Astrocyte of the cerebellum (primary cell): ENCODE measurements around the gene CCDC73.
"Not testable (repeated sequence)": the region's sequence is repeated elsewhere in the genome, so short reads cannot be mapped to it uniquely, and the experiment has no call there.

ENCODE experiments used
- DNase-seq: peaks from one replicate; pipeline ENCODE4 v3.0.0-alpha.2; 2011; ENCODE audit warnings: low read depth
- H3K4me3 ChIP-seq: 2 replicates; pipeline ENCODE4 v1.5.1; 2011; ENCODE audit warnings: mild to moderate bottlenecking, low read depth, low read length, moderate library complexity
- in situ Hi-C: cut with HindIII; loops from 2 replicates; pipeline ENCODE4 v1.10.0; 2017; ENCODE audit warnings: low sequenced_read_pairs
- TF ChIP-seq, protein P1 (sequence below): IDR thresholded peaks from 2 replicates; pipeline ENCODE4 v1.5.1; 2012; ENCODE audit warnings: low read length, low read depth, moderate library complexity, mild to moderate bottlenecking; ENCODE audit errors: missing control alignments

The CCDC73 gene

DNA sequence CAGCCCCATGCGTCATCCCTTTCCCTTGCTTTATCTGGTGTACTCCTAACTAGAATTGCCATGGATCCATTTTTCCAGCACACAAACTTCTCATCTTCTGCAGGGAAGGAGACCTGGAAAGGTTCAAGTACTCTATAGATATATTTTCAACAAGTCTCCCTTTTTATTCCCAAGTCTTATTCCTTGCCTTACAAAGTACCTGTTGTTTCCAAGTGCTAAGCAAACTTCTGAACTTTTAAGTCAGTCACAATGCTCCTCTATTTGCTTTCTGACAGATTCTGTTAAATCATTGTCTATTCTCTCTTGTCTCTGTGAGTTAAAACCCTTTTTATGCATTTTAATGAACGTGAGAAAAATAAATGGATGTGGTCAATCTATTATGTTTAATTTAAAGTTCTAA lies 20.4 kb downstream of the CCDC73 start:
- no peak overlapping the region for H3K4me3 ChIP-seq
- TF ChIP-seq, protein P1, sequence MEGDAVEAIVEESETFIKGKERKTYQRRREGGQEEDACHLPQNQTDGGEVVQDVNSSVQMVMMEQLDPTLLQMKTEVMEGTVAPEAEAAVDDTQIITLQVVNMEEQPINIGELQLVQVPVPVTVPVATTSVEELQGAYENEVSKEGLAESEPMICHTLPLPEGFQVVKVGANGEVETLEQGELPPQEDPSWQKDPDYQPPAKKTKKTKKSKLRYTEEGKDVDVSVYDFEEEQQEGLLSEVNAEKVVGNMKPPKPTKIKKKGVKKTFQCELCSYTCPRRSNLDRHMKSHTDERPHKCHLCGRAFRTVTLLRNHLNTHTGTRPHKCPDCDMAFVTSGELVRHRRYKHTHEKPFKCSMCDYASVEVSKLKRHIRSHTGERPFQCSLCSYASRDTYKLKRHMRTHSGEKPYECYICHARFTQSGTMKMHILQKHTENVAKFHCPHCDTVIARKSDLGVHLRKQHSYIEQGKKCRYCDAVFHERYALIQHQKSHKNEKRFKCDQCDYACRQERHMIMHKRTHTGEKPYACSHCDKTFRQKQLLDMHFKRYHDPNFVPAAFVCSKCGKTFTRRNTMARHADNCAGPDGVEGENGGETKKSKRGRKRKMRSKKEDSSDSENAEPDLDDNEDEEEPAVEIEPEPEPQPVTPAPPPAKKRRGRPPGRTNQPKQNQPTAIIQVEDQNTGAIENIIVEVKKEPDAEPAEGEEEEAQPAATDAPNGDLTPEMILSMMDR = no peak
- in situ Hi-C loops = no loop called here
- DNase-seq = no peak

DNA sequence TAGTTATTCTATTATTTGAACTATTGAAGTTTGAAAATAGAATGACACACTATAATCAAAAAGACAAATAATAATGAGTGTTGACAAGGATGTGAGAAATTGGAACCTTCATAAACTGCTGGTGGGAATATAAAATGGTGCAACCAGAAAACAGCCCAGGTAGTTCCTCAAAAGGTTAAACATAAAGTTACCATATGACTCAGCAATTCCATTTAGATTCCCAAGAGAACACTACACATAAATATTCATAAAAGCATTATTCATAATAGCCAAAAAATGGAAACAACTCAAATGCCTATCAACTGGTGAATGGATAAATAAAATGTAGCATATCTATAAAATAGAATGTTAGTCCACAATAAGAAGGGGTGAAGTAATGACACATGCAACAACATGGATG lies 21.7 kb downstream of the CCDC73 start:
- TF ChIP-seq, protein P1 = no peak

DNA sequence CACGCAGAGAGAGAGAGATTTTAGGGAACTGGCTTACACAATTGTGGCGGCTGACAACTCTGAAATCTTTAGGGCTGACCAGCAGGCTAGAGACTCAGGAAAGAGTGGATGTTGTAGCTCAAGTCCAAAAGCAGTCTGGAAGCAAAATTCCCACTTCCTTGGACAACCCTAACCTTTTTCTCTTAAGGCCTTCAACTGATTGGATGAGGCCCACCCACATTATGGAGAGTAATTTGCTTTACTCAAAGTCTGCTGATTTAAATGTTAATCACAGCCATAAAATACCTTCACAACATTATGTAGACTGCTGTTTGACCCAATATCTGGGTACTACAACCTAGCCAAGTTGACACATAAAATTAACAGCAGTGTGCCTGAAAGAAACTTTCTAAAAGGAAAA lies 32.7 kb downstream of the CCDC73 start:
- in situ Hi-C loops = not testable (repeated sequence)

More for the DNA sequence above, 21.7 kb downstream of the CCDC73 start:
- no peak for DNase-seq
- no peak overlapping the region for H3K4me3 ChIP-seq
- in situ Hi-C loops = no loop called here

DNA sequence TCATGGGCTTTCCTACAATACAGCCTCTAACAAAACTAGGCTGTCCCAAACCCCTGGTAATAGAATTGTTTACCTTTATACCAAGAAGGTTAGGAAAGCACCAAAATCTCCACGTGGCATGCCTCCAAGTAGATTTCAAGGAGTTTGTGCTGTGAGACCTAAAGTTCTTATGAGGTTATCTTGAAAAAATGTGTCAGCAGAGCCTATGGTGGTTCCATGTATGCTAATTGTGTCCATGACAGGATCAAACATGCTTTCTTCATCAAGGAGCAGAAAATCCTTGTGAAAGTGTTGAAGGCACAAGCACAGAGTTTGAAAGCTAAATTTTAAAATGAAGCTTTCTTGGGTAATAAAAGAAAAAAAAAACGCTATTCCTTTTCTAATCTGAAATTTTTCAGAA lies 36.2 kb downstream of the CCDC73 start:
- no peak for DNase-seq
- in situ Hi-C loops = no loop called here
- TF ChIP-seq, protein P1 = no peak
- no peak overlapping the region for H3K4me3 ChIP-seq

More for the DNA sequence above, 32.7 kb downstream of the CCDC73 start:
- H3K4me3 ChIP-seq, DNase-seq: not testable (repeated sequence)

DNA sequence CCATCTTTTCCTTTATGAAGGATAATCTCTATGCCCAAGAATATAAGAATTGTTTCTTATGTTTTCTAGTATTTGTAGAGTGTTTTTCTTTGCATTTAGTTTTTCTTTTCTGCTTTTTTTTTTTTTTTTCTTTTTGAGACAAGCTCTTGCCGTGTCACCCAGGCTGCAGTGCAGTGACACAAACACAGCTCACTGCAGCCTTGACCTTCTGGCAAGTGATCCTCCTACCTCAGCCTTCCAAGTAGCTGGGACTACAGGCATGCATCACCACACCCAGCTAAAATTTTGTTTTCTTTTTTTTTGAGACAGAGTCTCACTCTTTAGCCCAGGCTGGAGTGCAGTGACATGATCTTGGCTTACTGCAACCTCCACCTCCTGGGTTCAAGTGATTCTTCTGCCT lies 41.3 kb downstream of the CCDC73 start:
- in situ Hi-C loops, DNase-seq, H3K4me3 ChIP-seq: not testable (repeated sequence)

DNA sequence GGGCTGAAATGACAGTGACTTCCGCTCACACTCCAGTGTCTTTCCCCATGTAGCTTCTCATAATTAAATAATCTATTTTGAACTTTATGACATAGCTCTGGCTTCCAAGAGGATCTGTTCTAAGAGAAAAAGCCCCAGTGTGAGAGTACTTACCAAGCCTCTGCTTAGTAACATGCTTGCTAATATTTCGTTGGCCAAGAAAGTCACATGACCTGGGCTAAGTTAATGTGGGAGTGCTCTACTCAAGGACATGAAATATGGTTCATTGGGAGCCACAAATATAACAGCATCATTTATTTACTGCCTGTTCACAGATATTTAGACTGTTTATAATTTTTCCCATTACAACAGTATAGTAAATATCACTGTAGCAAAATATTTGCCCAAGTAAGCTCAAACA lies 42.5 kb downstream of the CCDC73 start:
- no peak overlapping the region for H3K4me3 ChIP-seq
- in situ Hi-C loops = no loop called here
- TF ChIP-seq, protein P1 = no peak
- no peak for DNase-seq

DNA sequence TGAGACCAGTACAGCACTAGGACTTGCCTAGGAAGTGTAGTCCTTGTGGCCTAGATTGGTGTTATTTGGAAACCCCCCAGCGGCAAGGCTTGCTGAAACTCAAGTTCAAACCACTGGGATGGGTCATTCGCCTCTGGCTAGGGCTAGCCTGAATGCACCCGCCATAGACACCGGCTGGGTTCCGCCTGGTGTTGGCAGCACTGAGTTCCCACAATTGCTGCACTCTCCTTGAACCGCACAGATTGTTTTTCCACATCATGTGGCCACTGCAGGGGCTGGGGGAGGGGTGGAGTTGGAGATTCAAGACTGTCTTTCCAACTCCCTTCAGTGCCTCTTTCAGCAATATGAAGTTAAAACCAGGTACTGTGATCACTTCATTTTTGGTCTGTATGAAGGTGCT lies 43.1 kb downstream of the CCDC73 start:
- TF ChIP-seq, protein P1 = no peak
- no peak for DNase-seq
- in situ Hi-C loops = no loop called here
- H3K4me3 ChIP-seq = no peak overlapping the region

DNA sequence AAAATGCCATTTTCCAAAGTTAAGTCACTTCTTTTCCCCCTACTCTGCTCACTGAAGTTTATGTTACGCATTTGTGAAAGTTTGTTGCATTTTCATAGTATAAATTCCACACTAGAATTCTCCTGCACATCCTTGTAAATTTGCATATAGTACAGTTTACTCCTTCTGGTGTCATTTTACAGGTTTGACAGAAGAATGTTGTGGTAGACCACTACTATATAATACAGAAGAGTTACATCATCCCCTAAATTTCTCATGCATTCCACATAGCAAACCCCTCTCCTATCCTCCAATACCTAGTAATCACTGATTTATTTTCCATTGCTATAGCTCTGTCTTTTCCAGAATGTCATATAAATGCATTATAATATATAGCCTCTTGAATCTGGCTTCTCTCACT lies 64.5 kb downstream of the CCDC73 start:
- in situ Hi-C loops = no loop called here
- H3K4me3 ChIP-seq = no peak overlapping the region
- peak; percentile 39 for DNase-seq
- TF ChIP-seq, protein P1 = no peak
